ENCODE data around the gene ARPC5L. TPM values are rescaled to one million over a fixed set of nuclear protein-coding genes. Genes with fewer than 3 reads are reported as not detected.
A peak's percentile ranks its signal among the peaks of the same experiment; 100 is the strongest.

The ARPC5L gene
- total RNA-seq, 1 experiment from 2014 or later = 47.2 TPM

GRCh38 chr9:124853605-124854143 lies 8.3 kb upstream of the ARPC5L start:
- ChIA-PET POLR2A (interaction anchor here (0.7 to 2.2 kb wide), 5 partner anchors 8 to 84 kb away, joined by 4 to 12 read pairs (median 6); partner anchors contain the start of genes ARPC5L, NR6A1 and RPL35), CTCF (interaction anchor here (0.5 to 12.9 kb wide), 61 partner anchors 8 to 521 kb away, joined by 3 to 935 read pairs (median 6); partner anchors contain the start of genes ADGRD2, ARPC5L, NR6A1 and OLFML2A)
- H3K36me3 Mint-ChIP-seq = peaks cover 16% of the 10 kb centered on the region
- no peak for TF ChIP-seq GABPB1 (CRISPR knock-in tag; IDR thresholded peaks at IDR 0.05)
- peaks cover 9% of the 10 kb centered on the region for H3K4me1 Mint-ChIP-seq
- DNase-seq (ENCODE audit: low spot score) (no peak), ATAC-seq (no peak)
- H3K9me3 Mint-ChIP-seq = no peaks in the 10 kb centered on the region
- H3K27me3 Mint-ChIP-seq (ENCODE audit: low read depth) = no peaks in the 10 kb centered on the region
- H3K27ac Mint-ChIP-seq = no peak overlapping the region
- H3K4me3 Mint-ChIP-seq = peak overlapping the region; percentile 62

GRCh38 chr9:124854161-124854560 lies 7.8 kb upstream of the ARPC5L start:
- Mint-ChIP-seq H3K4me1 (peaks cover 9% of the 10 kb centered on the region), H3K4me3 (no peak overlapping the region), H3K36me3 (peaks cover 21% of the 10 kb centered on the region), H3K27me3 (ENCODE audit: low read depth) (no peaks in the 10 kb centered on the region), H3K9me3 (no peaks in the 10 kb centered on the region), H3K27ac (no peak overlapping the region)
- DNase-seq (ENCODE audit: low spot score) = no peak
- ATAC-seq = no peak
- ChIA-PET CTCF (interaction anchor here (0.6 to 12.9 kb wide), 24 partner anchors 8 to 521 kb away, joined by 3 to 935 read pairs (median 12); partner anchors contain the start of genes ARPC5L, NR6A1, OLFML2A and RPL35), POLR2A (interaction anchor here (2.0 to 2.2 kb wide), 2 partner anchors 8 to 83 kb away, joined by 9 to 12 read pairs; partner anchors contain the start of genes ARPC5L, NR6A1 and RPL35)
- TF ChIP-seq ARID4B (CRISPR knock-in tag; IDR thresholded peaks at IDR 0.05; ENCODE audit: borderline replicate concordance) (no peak), STAT6 (CRISPR knock-in tag; conservative IDR thresholded peaks at IDR 0.05; ENCODE audit: low read depth) (no peak), USF2 (CRISPR knock-in tag; IDR thresholded peaks at IDR 0.05) (no peak), ZSCAN18 (CRISPR knock-in tag; IDR thresholded peaks at IDR 0.05) (no peak), JUN (CRISPR knock-in tag; IDR thresholded peaks at IDR 0.05) (no peak), MLX (CRISPR knock-in tag; IDR thresholded peaks at IDR 0.05) (no peak), ERG (CRISPR knock-in tag; IDR thresholded peaks at IDR 0.05) (no peak), CDX4 (CRISPR knock-in tag; IDR thresholded peaks at IDR 0.05; ENCODE audit: borderline replicate concordance) (no peak), ATF6 (CRISPR knock-in tag; IDR thresholded peaks at IDR 0.05) (no peak), ELF4 (CRISPR knock-in tag; IDR thresholded peaks at IDR 0.05; ENCODE audit: low read depth) (no peak), NR3C1 (CRISPR knock-in tag; conservative IDR thresholded peaks at IDR 0.05; ENCODE audit: low read depth) (no peak)
- TF ChIP-seq, protein P1, sequence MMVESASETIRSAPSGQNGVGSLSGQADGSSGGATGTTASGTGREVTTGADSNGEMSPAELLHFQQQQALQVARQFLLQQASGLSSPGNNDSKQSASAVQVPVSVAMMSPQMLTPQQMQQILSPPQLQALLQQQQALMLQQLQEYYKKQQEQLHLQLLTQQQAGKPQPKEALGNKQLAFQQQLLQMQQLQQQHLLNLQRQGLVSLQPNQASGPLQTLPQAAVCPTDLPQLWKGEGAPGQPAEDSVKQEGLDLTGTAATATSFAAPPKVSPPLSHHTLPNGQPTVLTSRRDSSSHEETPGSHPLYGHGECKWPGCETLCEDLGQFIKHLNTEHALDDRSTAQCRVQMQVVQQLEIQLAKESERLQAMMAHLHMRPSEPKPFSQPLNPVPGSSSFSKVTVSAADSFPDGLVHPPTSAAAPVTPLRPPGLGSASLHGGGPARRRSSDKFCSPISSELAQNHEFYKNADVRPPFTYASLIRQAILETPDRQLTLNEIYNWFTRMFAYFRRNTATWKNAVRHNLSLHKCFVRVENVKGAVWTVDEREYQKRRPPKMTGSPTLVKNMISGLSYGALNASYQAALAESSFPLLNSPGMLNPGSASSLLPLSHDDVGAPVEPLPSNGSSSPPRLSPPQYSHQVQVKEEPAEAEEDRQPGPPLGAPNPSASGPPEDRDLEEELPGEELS (CRISPR knock-in tag; IDR thresholded peaks at IDR 0.05) = no peak
